HepG2 (cell line): ENCODE data around the gene SCNM1. TPM values are rescaled to one million over a fixed set of nuclear protein-coding genes. Genes with fewer than 3 reads are reported as not detected.

Experiments
- CAMTA2 ChIP-seq: sonication (generic); formaldehyde crosslinking; IDR thresholded peaks from 2 replicates; pipeline ENCODE4 v1.4.0; 2020; ENCODE audit warnings: mild to moderate bottlenecking, missing genetic modification reagents, borderline replicate concordance
- CCAR2 ChIP-seq: fragments of 200-400 bp; formaldehyde crosslinking; optimal IDR thresholded peaks from 2 replicates; pipeline ENCODE3; 2018; ENCODE audit warnings: low read depth, mild to moderate bottlenecking, low read length, moderate library complexity
- EP300 ChIP-seq, 3 experiments: sonication (generic) in 1 of 3; formaldehyde crosslinking in 1 of 3; IDR thresholded peaks; 2 replicates each; pipeline versions ENCODE4 v1.5.1 to v1.6.1; 2011 to 2020; ENCODE audit warnings: low read depth in 2 of 3, low read length in 2 of 3, borderline replicate concordance in 1 of 3, improper control_type of control experiment in 1 of 3, mild to moderate bottlenecking in 1 of 3, missing genetic modification reagents in 1 of 3, moderate library complexity in 1 of 3
- HOXA3 ChIP-seq: sonication (generic); formaldehyde crosslinking; IDR thresholded peaks from 2 replicates; pipeline ENCODE4 v1.5.0; 2020; ENCODE audit warnings: missing genetic modification reagents
- KAT8 ChIP-seq: IDR thresholded peaks from 2 replicates; pipeline ENCODE4 v1.6.1; 2016; ENCODE audit warnings: missing genetic modification reagents, missing compliant biosample characterization
- KMT2A ChIP-seq: sonication (generic); formaldehyde crosslinking; IDR thresholded peaks from 2 replicates; pipeline ENCODE4 v1.4.0; 2020; ENCODE audit warnings: missing genetic modification reagents
- NCOR1 ChIP-seq: fragments of 200-600 bp; sonication (generic); IDR thresholded peaks from 2 replicates; pipeline ENCODE4 v1.7.0; 2017; ENCODE audit warnings: antibody characterized with exemption, low read length, borderline replicate concordance
- NFKB2 ChIP-seq: sonication (generic); formaldehyde crosslinking; IDR thresholded peaks from 2 replicates; pipeline ENCODE4 v1.4.0; 2020; ENCODE audit warnings: missing genetic modification reagents, borderline replicate concordance
- RXRA ChIP-seq: sonication (generic); formaldehyde crosslinking; IDR thresholded peaks from 2 replicates; pipeline ENCODE4 v1.5.1; 2020; ENCODE audit warnings: missing genetic modification reagents
- SMAD1 ChIP-seq: sonication (generic); formaldehyde crosslinking; IDR thresholded peaks from 2 replicates; pipeline ENCODE4 v1.4.0; 2020; ENCODE audit warnings: missing genetic modification reagents, low read depth, mild to moderate bottlenecking, borderline replicate concordance
- SMAD3 ChIP-seq: sonication (generic); formaldehyde crosslinking; IDR thresholded peaks from 2 replicates; pipeline ENCODE4 v1.4.0; 2020; ENCODE audit warnings: missing genetic modification reagents
- SP4 ChIP-seq: sonication (generic); formaldehyde crosslinking; IDR thresholded peaks from 2 replicates; pipeline ENCODE4 v1.8.1; 2023; ENCODE audit warnings: mild to moderate bottlenecking, missing genetic modification reagents
- SRSF1 ChIP-seq: fragments of 200-400 bp; formaldehyde crosslinking; optimal IDR thresholded peaks from 2 replicates; pipeline ENCODE3; 2017; ENCODE audit warnings: mild to moderate bottlenecking, low read depth, low read length, moderate library complexity
- YY1 ChIP-seq: IDR thresholded peaks from 2 replicates; pipeline ENCODE4 v1.6.1; 2011; ENCODE audit warnings: low read length, low read depth, moderate library complexity, mild to moderate bottlenecking; ENCODE audit not compliant: insufficient read depth, insufficient replicate concordance
- ZBTB20 ChIP-seq: sonication (generic); formaldehyde crosslinking; IDR thresholded peaks from 2 replicates; pipeline ENCODE4 v1.8.1; 2023; ENCODE audit warnings: missing genetic modification reagents, low read depth, mild to moderate bottlenecking, borderline replicate concordance
- ZFP82 ChIP-seq: sonication (generic); formaldehyde crosslinking; IDR thresholded peaks from 2 replicates; pipeline ENCODE4 v1.5.1; 2020; ENCODE audit warnings: mild to moderate bottlenecking, missing genetic modification reagents, borderline replicate concordance
- ZNF296 ChIP-seq: sonication (generic); formaldehyde crosslinking; conservative IDR thresholded peaks from 2 replicates; pipeline ENCODE4 v1.5.0; 2020; ENCODE audit warnings: mild to moderate bottlenecking, missing genetic modification reagents
- ZNF430 ChIP-seq: sonication (generic); formaldehyde crosslinking; IDR thresholded peaks from 2 replicates; pipeline ENCODE4 v1.9.0; 2021; ENCODE audit warnings: mild to moderate bottlenecking, missing genetic modification reagents
- ZNF431 ChIP-seq: sonication (generic); formaldehyde crosslinking; IDR thresholded peaks from 2 replicates; pipeline ENCODE4 v1.9.0; 2022; ENCODE audit warnings: missing genetic modification reagents, low read depth, mild to moderate bottlenecking, borderline replicate concordance
- ZNF441 ChIP-seq: sonication (generic); formaldehyde crosslinking; IDR thresholded peaks from 2 replicates; pipeline ENCODE4 v1.7.0; 2021; ENCODE audit warnings: missing genetic modification reagents, borderline replicate concordance
- ZNF569 ChIP-seq: sonication (generic); formaldehyde crosslinking; IDR thresholded peaks from 2 replicates; pipeline ENCODE4 v1.5.0; 2020; ENCODE audit warnings: mild to moderate bottlenecking, missing genetic modification reagents, moderate library complexity, borderline replicate concordance
- ZNF572 ChIP-seq: sonication (generic); formaldehyde crosslinking; IDR thresholded peaks from 2 replicates; pipeline ENCODE4 v1.5.1; 2020; ENCODE audit warnings: mild to moderate bottlenecking, missing genetic modification reagents
- ZSCAN12 ChIP-seq: sonication (generic); formaldehyde crosslinking; IDR thresholded peaks from 2 replicates; pipeline ENCODE4 v1.9.0; 2021; ENCODE audit warnings: mild to moderate bottlenecking, missing genetic modification reagents
- polyA plus RNA-seq, 8 experiments: library from polyadenylated mRNA; depleted of rRNA in 3 of 8; stranded (reverse) in 7 of 8; unstranded in 1 of 8; fragments of >200 nt; fragmentation: Illumina TruSeq in 4 of 8; extraction: Trizol in 4 of 8; gene quantifications; 2 replicates each; pipeline versions ENCODE4 v1.2.1 to v1.2.3, GENCODE V29; 2011 to 2016; ENCODE audit warnings: low read depth in 4 of 8, missing spikeins in 1 of 8, mixed read lengths in 1 of 8; ENCODE audit not compliant: insufficient read depth in 1 of 8
- total RNA-seq, 5 experiments: library from RNA; depleted of rRNA; stranded (reverse); fragments of >200 nt; fragmentation: Illumina TruSeq; extraction: Trizol; gene quantifications; 2 replicates each; pipeline ENCODE4 v1.2.3, GENCODE V29; 2016; ENCODE audit warnings: low read depth in 1 of 5
- TF ChIP-seq, protein P1 (sequence below): sonication (generic); formaldehyde crosslinking; IDR thresholded peaks from 2 replicates; pipeline ENCODE4 v1.4.0; 2020; ENCODE audit warnings: missing genetic modification reagents, mild to moderate bottlenecking, borderline replicate concordance
- TF ChIP-seq, protein P2 (sequence below): IDR thresholded peaks from 2 replicates; pipeline ENCODE4 v1.6.1; 2016; ENCODE audit warnings: mild to moderate bottlenecking

The SCNM1 gene
- total and polyA plus RNA-seq, 2 of the 13 experiments (the other 11 are each of a cell fraction or from before 2014, with no cell fraction given), result 16.3 to 31.5 TPM

DNA sequence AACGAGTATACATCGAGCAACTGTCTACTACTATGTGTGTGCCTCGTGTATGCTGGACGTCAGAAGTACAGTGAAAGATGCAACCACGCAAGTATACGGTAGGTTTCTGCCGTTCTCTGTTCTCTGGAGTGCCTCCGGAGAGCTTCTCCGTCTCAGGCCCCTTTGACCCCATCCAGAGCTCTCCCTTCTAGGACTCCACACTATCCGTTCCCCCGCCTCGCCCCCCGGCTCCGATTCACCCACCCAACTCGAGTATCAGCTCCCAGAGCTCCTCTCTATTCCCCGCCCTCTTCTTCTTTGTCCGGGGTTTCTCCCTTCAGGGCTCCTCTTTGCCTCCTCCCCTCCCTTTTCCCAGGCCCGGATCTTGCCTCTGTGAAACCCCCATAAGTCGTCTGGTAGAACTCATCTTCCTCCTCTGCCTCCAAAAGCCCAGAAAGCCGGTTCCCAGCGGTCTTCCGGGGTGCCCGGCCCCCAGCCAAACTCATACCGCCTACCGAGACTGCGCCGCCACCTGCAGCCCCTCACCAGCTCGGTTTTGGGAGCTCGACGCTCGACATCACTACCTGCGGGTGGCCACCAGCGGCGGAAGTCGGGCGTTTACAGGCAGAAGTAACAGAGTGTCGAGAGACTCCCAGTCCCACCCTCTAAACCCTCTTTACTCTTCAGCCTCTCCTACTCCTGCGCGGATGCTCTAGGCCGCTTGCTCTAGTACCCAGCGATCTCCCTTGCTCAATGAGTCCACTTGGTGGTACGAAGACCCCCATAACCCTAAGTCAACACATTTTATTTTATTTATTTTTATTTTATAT lies 23.9 kb downstream of the SCNM1 start, which contains the start of gene VPS72 (continued):
- TF ChIP-seq CAMTA2 (CRISPR knock-in tag) (no peak), ZNF430 (CRISPR knock-in tag) (peak; percentile 54; the same call in 1 of the 2 replicates), ZNF569 (CRISPR knock-in tag) (no peak), ZNF431 (CRISPR knock-in tag) (0 out of 2 replicates have a peak, but pooled peaks have one; percentile 55), CCAR2 (peak; percentile 93), SMAD3 (CRISPR knock-in tag) (peak; percentile 88), KMT2A (peak; percentile 93), ZBTB20 (CRISPR knock-in tag) (peak; percentile 41; the same call in 1 of the 2 replicates), HOXA3 (CRISPR knock-in tag) (peak; percentile 82), EP300 (IDR thresholded peaks at IDR 0.05; ENCODE audit: low read depth in 2 of 2, low read length in 2 of 2) (peak in 1 of 2 experiments; percentile 44; a peak in 1 of 4 replicates), EP300 (CRISPR knock-in tag; IDR thresholded peaks at IDR 0.05; ENCODE audit: borderline replicate concordance) (no peak), YY1 (peak; percentile 92), ZNF441 (CRISPR knock-in tag) (0 out of 2 replicates have a peak, but pooled peaks have one; percentile 58), RXRA (CRISPR knock-in tag) (0 out of 2 replicates have a peak, but pooled peaks have one; percentile 34), SRSF1 (no peak), ZFP82 (CRISPR knock-in tag) (no peak; the same call in 1 of the 2 replicates), SP4 (peak; percentile 77; the same call in 1 of the 2 replicates), ZNF296 (CRISPR knock-in tag) (no peak), KAT8 (CRISPR knock-in tag) (peak; percentile 98), NFKB2 (CRISPR knock-in tag) (peak; percentile 82; the same call in 1 of the 2 replicates), ZSCAN12 (CRISPR knock-in tag) (no peak), ZNF572 (CRISPR knock-in tag) (peak; percentile 78; the same call in 1 of the 2 replicates), NCOR1 (no peak), SMAD1 (CRISPR knock-in tag) (no peak)
- TF ChIP-seq, protein P1, sequence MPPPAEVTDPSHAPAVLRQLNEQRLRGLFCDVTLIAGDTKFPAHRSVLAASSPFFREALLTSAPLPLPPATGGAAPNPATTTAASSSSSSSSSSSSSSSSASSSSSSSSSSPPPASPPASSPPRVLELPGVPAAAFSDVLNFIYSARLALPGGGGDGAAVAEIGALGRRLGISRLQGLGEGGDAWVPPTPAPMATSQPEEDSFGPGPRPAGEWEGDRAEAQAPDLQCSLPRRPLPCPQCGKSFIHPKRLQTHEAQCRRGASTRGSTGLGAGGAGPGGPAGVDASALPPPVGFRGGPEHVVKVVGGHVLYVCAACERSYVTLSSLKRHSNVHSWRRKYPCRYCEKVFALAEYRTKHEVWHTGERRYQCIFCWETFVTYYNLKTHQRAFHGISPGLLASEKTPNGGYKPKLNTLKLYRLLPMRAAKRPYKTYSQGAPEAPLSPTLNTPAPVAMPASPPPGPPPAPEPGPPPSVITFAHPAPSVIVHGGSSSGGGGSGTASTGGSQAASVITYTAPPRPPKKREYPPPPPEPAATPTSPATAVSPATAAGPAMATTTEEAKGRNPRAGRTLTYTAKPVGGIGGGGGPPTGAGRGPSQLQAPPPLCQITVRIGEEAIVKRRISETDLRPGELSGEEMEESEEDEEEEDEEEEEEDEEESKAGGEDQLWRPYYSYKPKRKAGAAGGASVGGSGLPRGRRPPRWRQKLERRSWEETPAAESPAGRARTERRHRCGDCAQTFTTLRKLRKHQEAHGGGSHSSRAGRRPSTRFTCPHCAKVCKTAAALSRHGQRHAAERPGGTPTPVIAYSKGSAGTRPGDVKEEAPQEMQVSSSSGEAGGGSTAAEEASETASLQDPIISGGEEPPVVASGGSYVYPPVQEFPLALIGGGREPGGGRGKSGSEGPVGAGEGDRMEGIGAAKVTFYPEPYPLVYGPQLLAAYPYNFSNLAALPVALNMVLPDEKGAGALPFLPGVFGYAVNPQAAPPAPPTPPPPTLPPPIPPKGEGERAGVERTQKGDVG (CRISPR knock-in tag), result 0 out of 2 replicates have a peak, but pooled peaks have one; percentile 41
- TF ChIP-seq, protein P2, sequence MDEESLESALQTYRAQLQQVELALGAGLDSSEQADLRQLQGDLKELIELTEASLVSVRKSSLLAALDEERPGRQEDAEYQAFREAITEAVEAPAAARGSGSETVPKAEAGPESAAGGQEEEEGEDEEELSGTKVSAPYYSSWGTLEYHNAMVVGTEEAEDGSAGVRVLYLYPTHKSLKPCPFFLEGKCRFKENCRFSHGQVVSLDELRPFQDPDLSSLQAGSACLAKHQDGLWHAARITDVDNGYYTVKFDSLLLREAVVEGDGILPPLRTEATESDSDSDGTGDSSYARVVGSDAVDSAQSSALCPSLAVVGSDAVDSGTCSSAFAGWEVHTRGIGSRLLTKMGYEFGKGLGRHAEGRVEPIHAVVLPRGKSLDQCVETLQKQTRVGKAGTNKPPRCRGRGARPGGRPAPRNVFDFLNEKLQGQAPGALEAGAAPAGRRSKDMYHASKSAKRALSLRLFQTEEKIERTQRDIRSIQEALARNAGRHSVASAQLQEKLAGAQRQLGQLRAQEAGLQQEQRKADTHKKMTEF, result peak; percentile 83
